ENCODE results near the gene SLC7A1.

Gene SLC7A1

DNA sequence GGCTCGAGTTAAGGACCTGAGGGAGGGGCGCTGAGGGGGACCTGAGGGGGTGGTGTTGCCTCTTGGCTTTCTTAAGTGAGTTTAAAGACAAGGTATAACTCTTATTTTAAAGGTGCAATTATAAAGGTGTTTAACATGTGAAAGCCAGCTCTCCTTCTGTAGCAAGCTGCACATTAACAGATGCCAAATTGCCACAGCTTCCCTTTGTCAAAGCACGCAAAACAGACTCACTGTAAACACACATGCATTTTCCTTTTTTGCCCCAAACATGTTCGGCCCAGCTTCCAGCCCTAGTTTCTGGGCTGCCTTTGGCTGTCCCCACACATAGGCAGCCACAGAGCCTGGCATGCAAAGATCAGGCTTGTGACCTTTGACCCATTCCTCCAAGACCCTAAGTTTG is 111.9 kb downstream of the SLC7A1 start:
- no peak for DNase-seq

DNA sequence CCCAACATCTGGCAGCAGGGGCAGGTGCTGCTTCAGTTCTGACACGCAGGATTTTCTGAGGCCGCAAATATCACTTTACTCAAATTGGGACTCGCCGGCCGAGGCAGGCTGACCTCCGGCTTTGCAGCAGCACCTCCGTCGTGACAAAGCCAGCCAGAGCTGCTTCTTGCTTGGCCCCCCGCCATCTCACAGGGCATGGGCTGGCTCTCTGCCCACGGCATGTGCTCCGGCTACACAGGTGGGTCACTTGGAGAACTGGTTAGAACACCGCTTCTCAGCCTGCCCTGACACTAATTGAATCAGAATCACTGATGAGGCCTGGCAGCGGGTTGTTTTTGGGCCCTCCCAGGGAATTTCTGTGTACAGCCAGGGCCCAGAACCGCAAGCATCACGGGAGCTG is 112.3 kb downstream of the SLC7A1 start:
- DNase-seq: no peak

DNA sequence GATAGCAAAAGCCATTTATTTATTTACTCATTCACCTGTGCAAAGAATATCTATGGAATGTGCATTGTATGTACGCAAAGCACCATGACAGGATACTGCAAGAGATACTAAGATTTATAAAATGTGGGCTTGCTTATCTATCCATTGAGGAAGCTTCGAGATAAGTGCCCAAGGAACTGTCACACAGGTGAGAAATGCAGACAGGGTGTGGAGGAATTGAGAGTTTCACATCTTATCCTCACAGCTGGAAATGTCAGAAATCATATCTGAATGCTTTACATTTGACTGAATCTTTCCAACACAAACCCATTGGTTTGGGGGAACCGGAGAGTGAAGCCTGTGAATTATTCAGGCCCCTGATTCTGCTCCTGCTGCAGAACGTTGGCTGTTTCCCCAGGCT is 113.0 kb downstream of the SLC7A1 start:
- no peak for DNase-seq

DNA sequence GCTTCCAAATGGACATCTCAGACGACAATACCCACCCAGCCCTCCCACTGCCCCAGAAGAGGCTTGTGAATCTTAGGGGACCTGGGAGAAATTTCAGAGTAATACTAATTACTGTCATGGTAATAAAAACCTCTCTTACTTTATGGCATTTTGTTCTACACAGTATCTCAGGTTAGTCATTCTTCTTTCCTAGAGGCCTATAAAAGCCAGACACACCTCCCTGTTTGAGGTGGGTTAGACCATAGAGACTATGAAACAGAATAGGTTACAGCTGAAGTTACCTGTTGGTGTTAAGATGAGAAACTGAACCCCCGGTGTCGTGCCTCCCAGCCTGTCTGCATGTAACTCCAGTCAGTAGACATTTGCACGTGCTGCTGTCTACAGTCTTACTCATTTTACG is 113.9 kb downstream of the SLC7A1 start:
- DNase-seq: no peak

DNA sequence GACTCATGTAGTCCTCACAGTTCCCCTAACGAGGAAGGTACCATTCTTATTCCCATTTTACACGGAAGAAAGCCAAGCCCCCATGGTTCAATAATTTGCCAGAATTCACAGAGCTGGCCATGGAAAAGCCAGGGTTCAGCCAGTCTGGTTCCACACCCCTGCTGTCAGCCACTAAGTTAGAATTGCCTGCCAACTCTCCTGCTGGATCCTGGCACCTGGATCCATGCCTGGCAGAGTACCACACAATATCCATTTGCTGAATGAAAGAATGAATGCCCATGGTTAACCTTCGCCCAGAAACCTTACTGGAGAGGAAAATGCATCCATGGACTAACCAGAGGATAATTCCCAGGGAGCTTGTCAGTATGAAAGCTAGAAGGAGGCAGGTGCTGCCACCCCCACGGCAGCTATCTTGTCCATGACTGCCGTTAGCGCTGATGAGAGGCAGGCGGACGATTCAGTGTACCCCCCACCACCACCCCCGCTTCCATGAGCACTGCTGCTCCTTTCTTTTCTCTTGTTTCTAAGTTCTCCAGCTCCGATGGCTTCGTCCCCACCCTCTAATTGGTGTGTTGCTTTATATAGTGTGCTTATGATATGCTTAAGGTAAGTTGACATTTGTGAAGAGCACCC is 114.5 kb downstream of the SLC7A1 start:
- DNase-seq: no peak

DNA sequence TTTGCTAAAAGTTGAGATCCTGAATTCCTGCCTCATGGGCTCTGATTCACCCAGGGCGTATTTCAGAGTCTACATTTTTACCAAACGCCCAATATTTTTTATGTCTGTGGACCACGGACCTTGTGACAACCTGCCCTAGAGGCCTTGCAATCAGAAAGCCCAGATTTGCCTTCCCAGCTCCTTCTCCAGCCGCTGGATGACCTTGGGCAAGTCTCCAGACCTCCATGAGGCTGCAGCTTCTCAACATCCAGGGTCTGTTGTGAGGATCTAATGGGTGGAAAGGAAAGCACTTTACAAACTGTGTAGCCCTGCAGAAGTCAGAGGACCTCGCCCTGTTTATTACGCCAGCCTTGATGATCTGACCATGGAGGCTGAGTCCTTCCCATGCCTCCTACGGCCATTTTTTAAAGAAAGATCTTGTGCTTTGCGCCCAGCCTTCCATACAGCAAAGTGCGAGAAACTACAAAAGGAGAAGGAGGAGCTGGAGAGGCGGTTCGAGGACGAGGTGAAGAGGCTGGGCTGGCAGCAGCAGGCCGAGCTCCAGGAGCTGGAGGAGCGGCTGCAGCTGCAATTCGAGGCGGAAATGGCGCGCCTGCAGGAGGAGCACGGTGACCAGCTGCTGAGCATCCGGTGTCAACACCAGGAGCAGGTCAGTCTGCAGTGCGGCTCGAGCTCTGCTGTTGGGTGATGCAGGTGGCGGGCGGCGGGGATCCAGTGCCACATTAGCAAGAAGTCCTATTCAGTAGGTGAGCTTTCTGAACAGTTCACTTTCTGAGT is 115.6 kb downstream of the SLC7A1 start:
- no peak for DNase-seq

DNA sequence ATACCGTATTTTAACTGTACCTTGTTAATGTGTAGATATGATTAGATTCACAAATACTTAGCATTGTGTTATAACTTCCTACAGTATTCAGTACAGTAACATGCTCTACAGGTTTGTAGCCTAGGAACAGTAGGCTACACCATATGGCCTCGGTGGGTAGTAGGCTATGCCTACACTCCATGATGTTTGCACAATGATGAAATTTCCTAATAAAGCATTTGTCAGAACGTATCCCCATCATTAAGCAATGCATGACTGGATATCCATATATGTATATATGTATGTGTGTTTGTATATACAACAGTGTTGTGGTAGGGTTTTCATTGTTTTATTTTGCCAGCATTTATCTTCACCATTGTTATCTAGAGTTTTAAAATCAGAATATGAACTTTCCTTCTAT is 119.4 kb downstream of the SLC7A1 start:
- peak; percentile 21 for DNase-seq

DNA sequence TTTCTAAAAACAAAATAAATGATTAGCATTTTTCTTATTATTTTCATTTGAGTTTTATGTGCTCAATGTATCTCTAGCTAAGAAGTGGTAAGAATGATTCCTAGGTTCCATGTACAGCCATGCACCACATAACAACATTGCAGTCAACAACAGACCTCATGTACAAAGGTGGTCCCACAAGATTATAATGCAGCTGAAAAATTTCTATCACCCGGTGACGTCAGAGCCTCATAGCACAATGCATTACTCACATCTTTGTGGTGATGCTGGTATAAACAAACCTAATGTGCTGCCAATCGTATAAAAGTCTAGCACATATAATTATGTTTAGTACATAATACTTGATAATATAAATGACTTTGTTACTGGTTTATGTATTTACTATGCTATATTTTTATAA is 120.5 kb downstream of the SLC7A1 start:
- no peak for DNase-seq

DNA sequence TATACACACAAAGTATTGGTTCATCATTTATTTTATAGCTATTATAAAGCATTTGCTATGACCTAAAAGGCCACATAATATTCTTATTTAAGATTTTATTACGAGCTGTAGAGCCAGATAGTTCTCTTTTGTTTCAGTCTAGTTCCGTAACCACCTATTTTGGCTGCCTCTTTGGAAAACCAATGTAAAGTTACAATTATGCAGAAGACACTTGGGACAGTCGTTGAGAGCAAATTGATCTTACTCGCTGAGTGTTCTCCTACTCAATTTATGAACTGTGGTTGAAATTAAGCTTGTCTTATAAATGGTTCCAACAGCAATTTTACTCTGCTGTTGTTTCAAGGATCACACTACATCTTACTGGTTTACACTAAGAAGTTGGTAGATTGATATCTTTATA is 122.3 kb downstream of the SLC7A1 start:
- no peak for DNase-seq

DNA sequence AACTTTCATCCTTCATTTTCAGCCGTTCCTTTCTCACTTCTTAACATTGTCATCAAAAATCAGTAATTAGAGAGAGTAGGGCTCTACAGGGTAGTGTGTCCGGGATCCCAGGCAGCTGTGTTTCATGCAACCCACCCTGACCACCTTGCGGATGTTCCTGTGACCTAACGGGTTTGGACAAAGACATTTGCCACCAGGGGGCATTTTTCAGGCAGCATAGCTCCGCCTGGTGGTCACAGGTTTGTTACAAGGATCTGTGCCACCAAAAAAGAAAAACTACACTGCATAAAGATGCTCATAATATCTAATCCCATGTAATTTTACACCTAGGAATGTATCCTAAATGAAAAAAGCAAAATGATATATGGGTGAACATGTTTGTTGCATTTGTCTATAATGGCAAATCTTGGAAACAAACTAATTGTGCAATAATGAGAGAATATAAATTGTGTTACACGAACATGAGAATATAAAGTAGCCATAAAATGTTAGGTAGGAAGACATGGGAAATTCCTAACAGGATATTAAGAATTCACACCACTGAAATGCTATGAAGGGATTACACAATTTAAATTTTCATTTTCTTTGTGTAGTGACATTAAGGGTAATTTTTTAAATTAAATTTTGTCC is 123.0 kb downstream of the SLC7A1 start:
- peak; percentile 6 for DNase-seq

DNA sequence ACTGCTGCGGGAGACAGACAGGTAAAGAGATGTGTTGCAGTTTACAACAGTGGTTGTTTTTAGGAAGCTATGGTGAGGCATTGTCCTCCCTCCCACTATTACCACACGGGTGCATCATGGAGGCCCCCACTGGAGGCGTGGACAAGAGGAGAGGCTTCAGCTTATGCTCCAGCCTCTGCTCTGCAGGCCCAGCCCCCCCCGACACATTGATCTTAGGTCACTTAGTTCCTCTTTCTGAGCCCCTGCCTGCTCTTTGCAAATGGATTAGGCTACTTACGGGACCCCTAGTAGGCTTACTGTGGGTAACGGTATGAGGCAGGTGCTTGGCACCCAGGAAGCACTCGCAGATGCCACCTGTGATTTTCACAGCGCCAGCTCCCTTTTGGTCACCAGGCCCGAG is 123.9 kb downstream of the SLC7A1 start:
- no peak for DNase-seq

DNA sequence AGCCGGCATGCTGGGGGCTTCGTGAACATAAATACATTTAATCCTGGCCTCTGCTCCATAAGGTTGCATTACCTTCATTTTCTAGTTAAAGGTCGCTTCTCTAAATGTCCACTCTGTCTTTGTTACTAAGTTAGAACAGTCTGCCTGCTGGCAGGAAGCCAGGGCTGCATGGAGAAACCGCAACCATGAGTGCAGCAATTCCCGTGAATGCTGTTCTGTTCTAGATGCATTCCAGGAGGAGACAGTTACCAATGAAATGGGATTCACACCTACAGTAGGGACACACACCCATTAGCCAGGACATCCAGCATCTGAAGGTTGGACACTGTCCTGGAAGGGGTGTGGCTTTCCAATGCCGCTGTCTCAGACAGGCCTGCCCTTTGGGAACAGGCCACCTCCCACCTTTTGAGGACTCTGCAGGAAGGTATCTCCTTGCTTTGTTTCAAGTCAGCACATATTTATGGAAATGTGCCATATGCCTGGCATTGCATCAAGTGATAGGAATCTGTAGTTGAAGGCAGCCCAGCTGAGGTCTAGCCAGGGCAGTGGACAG is 129.7 kb downstream of the SLC7A1 start:
- DNase-seq: no peak

DNA sequence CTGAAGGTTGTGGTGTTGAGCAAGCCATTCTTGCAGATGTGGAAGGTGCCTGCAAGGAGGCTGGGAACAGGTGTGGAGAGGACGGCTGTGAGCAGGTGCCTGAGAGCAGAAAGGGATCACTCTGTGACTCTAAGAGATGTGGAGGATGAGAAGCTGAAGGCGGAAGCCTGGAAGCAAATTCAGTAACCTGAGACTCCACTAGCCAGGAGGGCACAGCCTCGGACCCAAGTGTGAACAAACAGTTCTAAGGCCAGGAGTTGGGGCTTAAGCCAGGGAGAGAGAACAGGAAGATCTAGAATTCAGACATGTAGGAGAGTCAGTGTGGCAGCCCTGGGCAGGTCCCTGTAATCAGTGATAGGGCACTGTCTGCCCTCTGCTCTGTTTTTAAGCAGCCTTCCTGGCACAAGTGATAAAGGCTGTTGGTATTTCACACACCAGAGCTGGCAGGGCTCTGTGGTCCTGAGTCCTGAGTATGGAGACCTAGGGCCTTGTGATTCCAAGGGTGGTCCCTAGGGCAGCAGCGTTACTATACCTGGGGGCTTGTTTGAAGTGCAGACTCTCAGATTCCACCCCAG is 131.3 kb downstream of the SLC7A1 start:
- DNase-seq: no peak

DNA sequence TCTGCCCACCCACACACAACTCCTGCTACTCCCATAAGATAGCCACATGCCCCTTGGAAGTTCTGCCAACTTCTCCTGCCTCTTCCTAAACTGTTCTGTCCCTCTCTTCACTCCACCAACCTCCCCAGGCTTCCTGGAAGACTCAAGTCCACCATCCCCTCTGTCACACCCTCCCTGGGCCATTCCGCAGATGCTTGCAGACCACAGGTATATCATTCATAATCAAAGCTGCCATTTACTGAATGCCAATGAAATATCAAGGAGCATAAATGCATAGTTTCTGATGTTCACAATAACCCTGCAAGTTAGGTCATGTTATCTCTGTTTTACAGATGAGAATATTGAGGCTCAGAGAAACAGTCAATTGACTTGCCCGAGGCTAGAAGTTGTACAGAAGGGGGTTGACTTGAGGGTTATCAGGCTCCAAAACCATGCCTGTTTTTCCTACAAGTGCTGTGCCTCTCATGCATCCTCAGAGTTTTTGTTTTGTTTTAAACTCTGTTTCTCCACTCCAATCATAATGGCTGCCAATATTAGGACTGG is 135.6 kb downstream of the SLC7A1 start:
- no peak for DNase-seq

All from NCI-H1694 treated with DMSO at 0.1 percent for 48 hours (cell line).